ENCODE data around the gene ZNRF2. TPM values are rescaled to one million over a fixed set of nuclear protein-coding genes. Genes with fewer than 3 reads are reported as not detected.

Gene ZNRF2
- 19.3 and 20.3 TPM in 2 replicates for total RNA-seq (2014; rRNA removed; shearing (Covaris generic); ENCODE audit: low replicate concordance)

- DNase-seq (ENCODE audit: low read depth): peak; percentile 99
- in situ Hi-C loops (cut with HindIII; ENCODE audit: low pct_unique_long_range_greater_than_20kb, low sequenced_read_pairs): no loop called here
These were observed at the start of gene ZNRF2 for GRCh38 chr7:30284298-30285066. Gene ZNRF2, plus strand, starts transcription at chr7:30284597. Its CDS starts 761 bp downstream, at chr7:30285358.

- in situ Hi-C loops (cut with HindIII; ENCODE audit: low pct_unique_long_range_greater_than_20kb, low sequenced_read_pairs): no loop called here
These were observed 47.1 kb upstream of the ZNRF2 start for GRCh38 chr7:30237271-30237695.

GRCh38 chr7:30238721-30239441 is 45.5 kb upstream of the ZNRF2 start:
- in situ Hi-C loops (cut with HindIII; ENCODE audit: low pct_unique_long_range_greater_than_20kb, low sequenced_read_pairs): no loop called here
- DNase-seq (ENCODE audit: low read depth): no peak

More at GRCh38 chr7:30237271-30237695, 47.1 kb upstream of the ZNRF2 start:
- DNase-seq (ENCODE audit: low read depth): no peak

- peak; percentile 17 for DNase-seq (ENCODE audit: low read depth)
- in situ Hi-C loops (cut with HindIII; ENCODE audit: low pct_unique_long_range_greater_than_20kb, low sequenced_read_pairs): no loop called here
These were observed 44.1 kb upstream of the ZNRF2 start for GRCh38 chr7:30240106-30240800.

GRCh38 chr7:30241767-30242166 is 42.6 kb upstream of the ZNRF2 start:
- no peak for DNase-seq (ENCODE audit: low read depth)
- in situ Hi-C loops (cut with HindIII; ENCODE audit: low pct_unique_long_range_greater_than_20kb, low sequenced_read_pairs): no loop called here

- in situ Hi-C loops (cut with HindIII; ENCODE audit: low pct_unique_long_range_greater_than_20kb, low sequenced_read_pairs): no loop called here
- DNase-seq (ENCODE audit: low read depth): no peak
These were observed 40.1 kb upstream of the ZNRF2 start for GRCh38 chr7:30244340-30244739.

- in situ Hi-C loops (cut with HindIII; ENCODE audit: low pct_unique_long_range_greater_than_20kb, low sequenced_read_pairs): no loop called here
- DNase-seq (ENCODE audit: low read depth): no peak
These were observed 38.5 kb upstream of the ZNRF2 start for GRCh38 chr7:30245913-30246312.

- DNase-seq (ENCODE audit: low read depth): no peak
- in situ Hi-C loops (cut with HindIII; ENCODE audit: low pct_unique_long_range_greater_than_20kb, low sequenced_read_pairs): no loop called here
These were observed 38.0 kb upstream of the ZNRF2 start for GRCh38 chr7:30246392-30246791.

GRCh38 chr7:30247541-30248401 is 36.6 kb upstream of the ZNRF2 start:
- no peak for DNase-seq (ENCODE audit: low read depth)
- in situ Hi-C loops (cut with HindIII; ENCODE audit: low pct_unique_long_range_greater_than_20kb, low sequenced_read_pairs): no loop called here

GRCh38 chr7:30249316-30249715 is 35.1 kb upstream of the ZNRF2 start:
- no peak for DNase-seq (ENCODE audit: low read depth)
- in situ Hi-C loops (cut with HindIII; ENCODE audit: low pct_unique_long_range_greater_than_20kb, low sequenced_read_pairs): no loop called here

- in situ Hi-C loops (cut with HindIII; ENCODE audit: low pct_unique_long_range_greater_than_20kb, low sequenced_read_pairs): no loop called here
- no peak for DNase-seq (ENCODE audit: low read depth)
These were observed 34.2 kb upstream of the ZNRF2 start for GRCh38 chr7:30249986-30250774.

- no peak for DNase-seq (ENCODE audit: low read depth)
- in situ Hi-C loops (cut with HindIII; ENCODE audit: low pct_unique_long_range_greater_than_20kb, low sequenced_read_pairs): no loop called here
These were observed 32.6 kb upstream of the ZNRF2 start for GRCh38 chr7:30251708-30252329.

GRCh38 chr7:30252885-30253795 is 31.3 kb upstream of the ZNRF2 start:
- in situ Hi-C loops (cut with HindIII; ENCODE audit: low pct_unique_long_range_greater_than_20kb, low sequenced_read_pairs): no loop called here
- no peak for DNase-seq (ENCODE audit: low read depth)

GRCh38 chr7:30253796-30254165 is 30.6 kb upstream of the ZNRF2 start:
- no peak for DNase-seq (ENCODE audit: low read depth)
- in situ Hi-C loops (cut with HindIII; ENCODE audit: low pct_unique_long_range_greater_than_20kb, low sequenced_read_pairs): no loop called here

- in situ Hi-C loops (cut with HindIII; ENCODE audit: low pct_unique_long_range_greater_than_20kb, low sequenced_read_pairs): no loop called here
These were observed 30.1 kb upstream of the ZNRF2 start for GRCh38 chr7:30254248-30254647.

GRCh38 chr7:30254717-30255063 is 29.7 kb upstream of the ZNRF2 start:
- in situ Hi-C loops (cut with HindIII; ENCODE audit: low pct_unique_long_range_greater_than_20kb, low sequenced_read_pairs): no loop called here
- DNase-seq (ENCODE audit: low read depth): no peak

More at GRCh38 chr7:30254248-30254647, 30.1 kb upstream of the ZNRF2 start:
- DNase-seq (ENCODE audit: low read depth): no peak

All from Caki2 (cell line).